Ectodermal cell (in vitro differentiated cells): ENCODE measurements around the gene CLEC20A.

Source experiments
- H3K27ac ChIP-seq: 2 replicates; pipeline ENCODE4 v1.7.0; 2013; ENCODE audit warnings: mild to moderate bottlenecking, low read depth, low read length; ENCODE audit not compliant: insufficient read depth, poor library complexity, severe bottlenecking
- H3K27me3 ChIP-seq: 2 replicates; pipeline ENCODE4 v1.7.0; 2013; ENCODE audit warnings: mild to moderate bottlenecking, low read length; ENCODE audit not compliant: insufficient read depth, control insufficient read depth, poor library complexity, severe bottlenecking
- H3K36me3 ChIP-seq: one replicate; pipeline ENCODE4 v1.7.0; 2013; ENCODE audit warnings: low read length; ENCODE audit not compliant: control insufficient read depth, insufficient read depth
- H3K4me1 ChIP-seq: one replicate; pipeline ENCODE4 v1.7.0; 2013; ENCODE audit warnings: low read length; ENCODE audit not compliant: control insufficient read depth, insufficient read depth
- H3K4me3 ChIP-seq: 2 replicates; pipeline ENCODE4 v1.7.0; 2013; ENCODE audit warnings: low read depth, low read length, control low read depth; ENCODE audit not compliant: insufficient read depth
- H3K9me3 ChIP-seq: 2 replicates; pipeline ENCODE4 v1.7.0; 2013; ENCODE audit warnings: mild to moderate bottlenecking, low read length, moderate library complexity; ENCODE audit not compliant: control insufficient read depth
- WGBS, 2 experiments: methylation state at CpG; one replicate each; pipeline ENCODE4 v1.1.7; 2013; ENCODE audit warnings: missing lambda C conversion rate in 2 of 2; 5-methylcytosine and 5-hydroxymethylcytosine counted together

The CLEC20A gene

DNA sequence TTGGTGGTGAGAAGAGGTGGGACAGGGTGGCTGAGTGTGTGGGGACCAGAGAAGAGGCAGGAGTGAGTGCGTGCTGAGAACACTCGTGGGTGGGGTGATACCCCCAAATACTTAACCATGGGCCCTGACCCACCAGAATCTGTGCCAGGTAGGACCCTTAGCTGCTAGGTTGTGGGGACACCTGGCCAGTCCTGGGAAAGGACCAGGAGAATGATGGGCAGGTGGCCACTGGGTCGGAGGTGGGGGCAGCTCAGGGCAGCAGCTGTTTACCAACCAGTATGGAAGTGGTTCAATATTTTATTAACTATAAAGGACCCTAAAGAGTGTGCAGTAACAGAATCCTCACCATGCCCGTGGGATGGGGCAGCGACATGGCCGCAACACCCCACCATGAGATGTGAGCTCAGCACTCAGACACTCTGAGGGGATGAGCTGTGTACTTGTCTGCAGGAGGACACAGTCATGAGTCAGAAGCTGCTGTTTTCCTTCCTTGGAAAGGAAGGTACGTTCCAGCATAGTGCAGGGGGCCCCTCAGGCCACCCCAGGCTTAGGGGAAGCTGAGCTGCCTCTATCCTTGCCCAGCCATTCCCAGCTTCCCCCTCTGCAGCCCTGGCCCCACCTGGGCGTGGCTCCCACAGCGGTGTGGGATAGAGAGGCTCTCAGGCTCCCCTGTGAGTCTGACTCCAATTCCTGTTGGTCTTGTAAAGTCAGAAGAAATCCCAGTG is 41.6 kb upstream of the CLEC20A start:
- Histone ChIP-seq H3K36me3 (no peaks in the 10 kb centered on the region), H3K27ac (no peak overlapping the region), H3K9me3 (no peaks in the 10 kb centered on the region), H3K4me1 (peaks cover 3% of the 10 kb centered on the region), H3K27me3 (peaks cover 5% of the 10 kb centered on the region), H3K4me3 (no peak overlapping the region)
- 87 to 90% methylated on average over 9 of the region's 9 CpGs for WGBS, 2 experiments

DNA sequence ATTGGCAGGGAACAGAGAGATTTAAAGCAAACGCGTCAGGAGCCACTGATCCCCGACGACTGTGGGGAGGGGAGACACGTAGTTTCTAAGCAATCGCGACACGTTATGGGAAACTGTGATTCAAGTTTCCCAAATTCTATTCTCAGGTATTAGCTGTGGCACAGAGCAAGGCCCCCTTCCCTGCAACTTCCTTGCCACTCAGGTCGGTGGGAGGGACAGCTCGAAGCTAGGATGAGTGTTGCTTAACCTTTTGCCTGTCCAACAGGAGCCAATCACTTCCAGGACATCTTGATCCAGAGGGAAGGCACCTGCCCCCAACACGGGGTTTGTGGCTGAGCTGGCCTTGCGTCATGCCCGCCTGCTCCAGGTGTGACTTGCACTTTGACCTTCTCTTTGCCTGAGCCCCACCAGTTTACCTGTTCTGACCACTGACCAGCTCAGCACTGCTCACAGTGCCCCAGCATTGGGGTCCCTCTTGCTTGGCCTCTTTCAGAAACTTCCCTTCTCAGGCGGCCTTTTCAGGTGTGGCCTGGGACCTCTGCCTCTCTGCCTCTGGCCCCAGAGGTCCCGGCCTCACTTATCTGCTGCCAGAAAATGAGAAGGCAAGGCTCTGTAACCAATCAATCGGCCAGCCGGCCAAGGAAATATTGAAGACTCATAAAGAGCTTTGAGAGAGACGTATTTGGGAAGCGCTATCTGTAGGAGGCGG is 40.8 kb upstream of the CLEC20A start:
- H3K4me1 ChIP-seq = no peaks in the 10 kb centered on the region
- H3K27me3 ChIP-seq = peaks cover 5% of the 10 kb centered on the region
- no peaks in the 10 kb centered on the region for H3K9me3 ChIP-seq
- H3K36me3 ChIP-seq = no peaks in the 10 kb centered on the region
- no peak overlapping the region for H3K4me3 ChIP-seq
- H3K27ac ChIP-seq = no peak overlapping the region
- WGBS, 2 experiments = 90 to 91% methylated on average over 20 of the region's 20 CpGs

DNA sequence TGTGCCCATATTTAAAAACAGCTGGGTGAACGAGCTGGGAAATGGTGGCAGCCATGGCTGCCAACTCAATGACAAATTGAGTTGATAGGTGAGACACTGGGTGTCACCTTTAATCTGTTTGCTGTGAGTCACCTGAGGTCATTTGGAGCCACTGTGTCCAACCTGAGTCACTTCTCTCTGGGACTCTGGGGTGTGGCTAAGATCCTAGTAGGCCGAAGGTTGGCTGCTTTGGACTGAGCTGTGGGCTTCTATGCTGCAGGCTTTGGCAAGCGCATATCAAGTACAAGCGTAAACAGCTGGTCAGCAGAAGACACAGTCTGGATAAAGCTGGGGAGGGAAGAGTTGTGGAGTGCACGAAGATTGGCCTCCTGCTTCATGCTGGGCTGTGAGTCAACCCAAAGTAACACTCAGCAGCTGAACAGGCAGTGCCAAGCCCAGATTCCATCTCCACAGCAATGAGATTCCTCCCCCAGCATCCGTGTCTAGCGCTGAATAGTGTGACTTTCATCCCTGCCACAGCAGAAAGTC is 40.1 kb upstream of the CLEC20A start:
- peaks cover 5% of the 10 kb centered on the region for H3K27me3 ChIP-seq
- H3K9me3 ChIP-seq = no peaks in the 10 kb centered on the region
- no peak overlapping the region for H3K27ac ChIP-seq
- H3K36me3 ChIP-seq = no peaks in the 10 kb centered on the region
- H3K4me3 ChIP-seq = no peak overlapping the region
- WGBS, 2 experiments = 84 to 88% methylated on average over 7 of the region's 7 CpGs
- no peaks in the 10 kb centered on the region for H3K4me1 ChIP-seq

DNA sequence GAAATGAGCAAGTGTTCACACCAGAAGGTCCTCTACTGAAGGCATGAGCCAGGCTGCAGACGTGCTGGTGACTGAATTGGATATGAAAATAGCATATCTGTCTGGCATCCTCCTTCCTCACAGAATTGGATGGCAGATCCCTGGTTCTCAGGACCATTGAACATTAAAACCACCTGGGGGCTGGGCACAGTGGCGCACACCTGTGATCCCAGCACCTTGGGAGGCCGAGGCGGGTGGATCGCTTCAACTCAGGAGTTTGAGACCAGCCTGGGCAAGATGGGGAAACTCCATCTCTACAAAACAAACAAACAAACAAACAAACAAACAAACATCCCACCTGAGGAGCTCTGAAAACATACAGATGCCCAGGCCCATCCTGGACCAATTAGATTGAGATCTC is 39.6 kb upstream of the CLEC20A start:
- H3K36me3 ChIP-seq = no peaks in the 10 kb centered on the region
- 91 to 92% methylated on average over 5 of the region's 5 CpGs for WGBS, 2 experiments
- peaks cover 8% of the 10 kb centered on the region for H3K27me3 ChIP-seq
- H3K4me1 ChIP-seq = no peaks in the 10 kb centered on the region
- H3K4me3 ChIP-seq = no peak overlapping the region
- H3K9me3 ChIP-seq = no peaks in the 10 kb centered on the region
- H3K27ac ChIP-seq = no peak overlapping the region

DNA sequence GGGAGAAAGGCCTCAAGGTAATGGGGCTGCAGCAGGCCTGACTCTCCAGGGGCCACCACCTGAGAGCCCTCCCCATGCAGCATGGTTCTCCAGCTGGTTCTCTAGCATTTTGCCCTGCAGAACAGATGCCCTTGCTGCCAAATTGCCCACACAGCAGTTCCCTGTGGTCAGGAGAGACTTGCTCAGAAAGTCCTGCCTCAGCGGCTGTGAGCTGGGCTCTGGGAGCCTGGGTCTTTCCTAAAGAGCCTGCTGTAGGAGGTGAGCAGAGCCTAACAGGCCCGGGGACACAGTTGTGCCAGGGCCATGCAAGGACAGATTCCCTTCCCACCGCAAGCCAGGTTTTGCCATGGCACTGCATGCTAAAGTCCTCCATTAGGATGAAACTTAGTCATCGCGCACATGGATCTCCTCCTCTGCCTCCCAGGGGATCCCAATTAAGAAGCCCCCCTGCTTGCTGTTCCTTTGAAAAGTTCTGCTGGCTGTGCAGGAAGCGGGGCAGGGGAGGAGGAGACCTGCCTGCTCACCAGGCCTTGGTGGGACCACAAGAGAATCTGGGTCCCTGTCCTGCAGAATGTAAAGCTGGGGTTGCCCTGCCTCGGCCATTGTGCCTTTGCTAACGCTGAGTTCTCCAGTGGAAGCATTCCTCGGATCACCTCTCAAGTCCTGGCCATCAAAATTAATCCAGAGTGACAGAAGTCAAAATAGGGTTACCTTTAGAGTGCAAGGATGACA is 37.5 kb upstream of the CLEC20A start:
- Histone ChIP-seq H3K27ac (no peak overlapping the region), H3K36me3 (no peaks in the 10 kb centered on the region), H3K4me1 (no peaks in the 10 kb centered on the region), H3K27me3 (peaks cover 4% of the 10 kb centered on the region), H3K4me3 (no peak overlapping the region), H3K9me3 (no peaks in the 10 kb centered on the region)
- 94% methylated on average over 9 of the region's 9 CpGs for WGBS, 2 experiments

DNA sequence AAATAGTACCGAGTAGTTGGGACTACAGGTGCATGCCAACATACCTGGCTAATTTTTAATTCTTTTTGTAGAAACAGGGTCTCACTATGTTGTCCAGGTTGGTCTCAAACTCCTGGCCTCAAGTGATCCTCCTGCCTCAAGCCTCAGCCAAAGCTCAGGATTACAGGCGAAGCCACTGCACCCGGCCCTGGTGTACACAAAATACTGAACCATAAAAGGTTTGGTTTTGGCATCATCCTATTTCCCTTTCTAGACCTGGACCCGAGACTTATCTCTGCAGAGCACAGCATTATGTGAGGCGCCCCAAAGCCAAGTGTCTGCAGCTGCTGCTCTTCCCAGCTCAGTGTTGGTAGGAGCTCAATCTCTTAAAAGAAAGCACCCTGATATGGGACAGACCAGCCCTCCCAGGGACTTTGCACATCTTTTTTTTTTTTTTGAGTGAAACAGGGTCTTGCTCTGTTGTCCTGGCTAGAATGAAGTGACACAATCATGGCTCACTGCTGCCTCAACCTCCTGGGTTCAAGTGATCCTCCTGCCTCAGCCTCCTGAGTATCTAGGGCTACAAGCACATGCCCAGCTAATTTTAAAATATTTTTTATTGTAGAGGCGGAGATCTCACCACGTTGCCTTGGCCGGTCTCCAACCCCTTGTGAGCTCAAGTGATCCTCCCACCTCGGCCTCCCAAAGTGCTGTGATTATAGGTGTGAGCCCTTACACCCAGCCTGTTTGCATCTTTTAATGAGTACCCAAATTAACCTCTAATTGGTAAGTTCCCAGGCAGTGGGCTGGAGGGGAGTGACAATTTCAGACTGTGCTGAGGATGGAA is 36.6 kb upstream of the CLEC20A start:
- WGBS, 2 experiments = 92% methylated on average over 9 of the region's 9 CpGs
- Histone ChIP-seq H3K36me3 (no peaks in the 10 kb centered on the region), H3K4me1 (no peaks in the 10 kb centered on the region), H3K9me3 (no peaks in the 10 kb centered on the region), H3K27me3 (peaks cover 4% of the 10 kb centered on the region), H3K4me3 (no peak overlapping the region), H3K27ac (no peak overlapping the region)

DNA sequence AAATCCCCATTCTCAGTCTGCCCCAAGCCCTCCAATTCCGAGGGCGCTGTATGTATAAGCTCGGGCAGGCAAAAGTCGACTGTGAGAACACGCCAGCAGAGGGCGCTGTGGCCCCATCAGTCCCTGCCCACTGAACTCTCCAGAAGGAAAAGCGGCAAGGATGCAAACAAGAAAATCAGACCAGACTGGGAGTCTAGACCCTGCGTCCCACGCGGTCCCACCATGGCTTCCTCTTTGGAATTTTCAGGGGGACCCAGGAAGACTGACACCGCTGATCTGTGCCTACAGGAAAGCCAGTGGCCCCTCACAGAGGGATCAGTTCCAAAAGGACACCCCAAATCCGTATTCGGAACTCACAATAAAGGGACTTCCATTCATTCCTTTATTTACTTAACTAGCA is 35.6 kb upstream of the CLEC20A start:
- Histone ChIP-seq H3K4me1 (no peaks in the 10 kb centered on the region), H3K27me3 (peaks cover 4% of the 10 kb centered on the region), H3K9me3 (no peaks in the 10 kb centered on the region), H3K36me3 (no peaks in the 10 kb centered on the region), H3K27ac (no peak overlapping the region), H3K4me3 (no peak overlapping the region)
- 19 to 20% methylated on average over 13 of the region's 13 CpGs for WGBS, 2 experiments

DNA sequence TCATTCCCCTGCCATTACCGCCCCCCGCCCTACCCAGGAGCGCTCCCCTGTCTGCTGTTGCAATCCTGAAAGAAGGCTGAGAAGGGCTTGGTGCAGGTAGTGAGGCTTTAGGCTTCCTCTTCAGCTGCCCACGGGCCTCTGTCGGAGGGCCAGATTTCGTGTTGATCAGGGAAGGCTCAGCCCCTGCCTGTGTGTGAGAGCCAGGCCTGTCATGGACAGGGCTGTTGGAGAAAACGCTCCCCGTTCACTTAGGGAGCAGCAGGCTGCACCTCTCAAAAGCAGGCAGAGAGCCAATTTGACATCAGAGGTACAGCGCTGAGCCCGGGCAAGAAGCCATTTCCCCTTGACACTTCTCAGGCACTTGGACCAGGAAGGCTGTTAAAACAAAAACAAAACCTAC is 35.1 kb upstream of the CLEC20A start:
- Histone ChIP-seq H3K4me1 (no peaks in the 10 kb centered on the region), H3K27ac (no peak overlapping the region), H3K4me3 (no peak overlapping the region), H3K36me3 (no peaks in the 10 kb centered on the region), H3K9me3 (no peaks in the 10 kb centered on the region), H3K27me3 (peaks cover 4% of the 10 kb centered on the region)
- 90 to 91% methylated on average over 10 of the region's 10 CpGs for WGBS, 2 experiments

DNA sequence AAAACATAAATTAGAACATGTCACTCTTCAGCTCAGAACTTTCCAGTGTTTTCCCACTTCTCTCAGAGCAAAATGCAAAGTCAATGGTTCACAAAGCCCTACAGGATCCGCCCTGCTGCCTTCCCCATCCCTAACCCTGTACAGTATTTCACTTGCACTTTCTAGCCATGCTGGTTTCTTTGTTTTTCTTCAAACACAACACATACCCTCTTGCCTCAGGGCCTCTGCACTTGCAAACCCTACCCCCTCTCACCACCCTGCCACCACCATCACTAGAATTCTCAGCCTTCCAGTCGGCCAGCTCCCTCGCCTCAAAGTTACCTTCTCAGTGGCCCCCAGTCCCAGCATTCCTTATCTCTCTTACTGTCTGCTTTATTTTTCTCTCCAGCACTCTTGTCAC is 33.7 kb upstream of the CLEC20A start:
- no peaks in the 10 kb centered on the region for H3K9me3 ChIP-seq
- H3K36me3 ChIP-seq = no peaks in the 10 kb centered on the region
- peaks cover 4% of the 10 kb centered on the region for H3K27me3 ChIP-seq
- no peak overlapping the region for H3K27ac ChIP-seq
- H3K4me1 ChIP-seq = no peaks in the 10 kb centered on the region
- H3K4me3 ChIP-seq = no peak overlapping the region
- 86 to 89% methylated on average over 3 of the region's 3 CpGs for WGBS, 2 experiments
